ENCODE data around the gene MECR. TPM values are rescaled to one million over a fixed set of nuclear protein-coding genes. Genes with fewer than 3 reads are reported as not detected.
"Not testable (repeated sequence)": the region's sequence is repeated elsewhere in the genome, so short reads cannot be mapped to it uniquely, and the experiment has no call there.

MECR gene
- total RNA-seq, 1 experiment from 2014 or later, result 35.9 TPM

- peak; percentile 17 for DNase-seq (ENCODE audit: extremely low read depth, low read depth)
Observed at GRCh38 chr1:29237129-29237821, 6.5 kb upstream of the MECR start.

DNA sequence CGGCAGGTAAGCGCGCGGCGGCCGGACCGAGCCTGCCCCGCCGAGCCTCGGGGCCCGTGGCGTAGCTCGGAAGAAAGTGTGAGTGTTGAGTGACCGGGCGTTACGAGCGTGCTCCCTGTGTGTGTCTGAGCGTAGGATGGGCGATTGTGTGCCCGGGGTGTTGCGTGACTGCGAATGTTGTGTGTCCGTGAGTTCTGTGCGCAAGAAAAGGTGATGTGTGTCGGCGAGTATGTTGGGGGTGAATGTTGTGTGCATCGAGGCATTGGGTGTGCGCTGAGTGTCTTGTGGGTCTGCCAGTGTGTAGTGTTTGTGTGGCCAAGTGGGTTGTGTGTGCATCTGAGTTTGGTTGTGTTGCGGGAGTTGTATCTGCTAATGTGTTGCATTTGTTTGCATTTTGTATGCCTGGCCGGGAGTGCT lies 6.0 kb upstream of the MECR start:
- no peak for DNase-seq (ENCODE audit: extremely low read depth, low read depth)

- DNase-seq (ENCODE audit: extremely low read depth, low read depth), result peak; percentile 49
Observed at GRCh38 chr1:29235955-29236711, 5.4 kb upstream of the MECR start, which contains the start of gene PTPRU. Gene PTPRU, plus strand, starts transcription at chr1:29236522. Its CDS starts 123 bp downstream, at chr1:29236645.

DNA sequence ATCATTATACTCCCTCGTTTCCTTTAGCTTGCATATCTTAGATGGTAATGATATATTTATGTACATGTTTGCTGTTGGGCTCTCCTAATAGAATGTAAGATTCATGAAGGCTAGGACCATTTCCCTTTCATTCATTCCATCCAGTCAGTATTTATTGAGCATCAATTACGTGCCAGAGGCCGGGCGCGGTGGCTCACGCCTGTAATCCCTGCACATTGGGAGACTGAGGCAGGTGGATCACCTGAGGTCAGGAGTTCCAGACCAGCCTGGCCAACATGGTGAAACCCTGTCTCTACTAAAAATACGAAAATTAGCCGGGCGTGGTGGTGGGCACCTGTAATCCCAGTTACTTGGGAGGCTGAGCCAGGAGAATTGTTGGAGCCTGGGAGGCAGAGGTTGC lies 4.1 kb upstream of the MECR start:
- not testable (repeated sequence) for DNase-seq (ENCODE audit: extremely low read depth, low read depth)

DNA sequence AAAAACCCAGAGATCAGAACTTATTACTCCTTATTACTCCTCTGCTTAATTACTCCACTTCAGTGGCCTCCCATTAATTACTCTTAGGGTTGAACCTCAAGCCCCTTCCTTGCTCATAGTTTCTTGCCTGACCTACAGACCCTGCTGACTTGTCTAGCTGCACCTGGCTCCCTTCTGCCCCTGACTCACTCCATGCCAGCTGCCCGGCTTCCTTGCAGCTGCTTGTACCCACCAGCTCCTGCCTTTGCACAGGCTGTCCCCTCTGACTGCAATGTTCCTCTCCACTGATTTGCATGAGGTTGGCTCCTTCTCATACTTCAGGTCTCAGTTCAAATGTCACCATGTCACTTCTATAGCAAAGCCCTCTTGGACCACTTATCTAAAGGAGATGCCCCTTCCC lies 3.7 kb upstream of the MECR start:
- no peak for DNase-seq (ENCODE audit: extremely low read depth, low read depth)

DNA sequence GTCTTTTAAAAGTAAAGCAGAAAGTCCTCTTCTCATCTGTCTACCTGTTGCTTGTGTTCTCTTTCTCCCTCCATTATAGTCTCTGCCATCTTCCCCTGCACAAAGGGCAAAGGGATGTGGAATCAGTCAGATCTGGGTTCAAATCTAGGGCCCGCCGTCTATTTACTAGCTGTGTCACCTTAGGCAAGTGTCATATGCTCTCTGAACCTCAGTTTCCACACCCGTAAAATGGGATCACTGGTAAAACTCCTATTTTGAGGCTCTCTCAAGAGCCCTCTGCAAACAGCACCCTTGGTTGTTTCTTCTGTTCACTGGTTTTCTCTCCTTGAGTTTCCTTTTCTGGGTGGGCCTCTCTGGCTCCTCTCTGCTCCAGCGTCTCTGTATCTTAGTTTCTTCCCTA lies 3.0 kb upstream of the MECR start:
- DNase-seq (ENCODE audit: extremely low read depth, low read depth), result no peak

- no peak for DNase-seq (ENCODE audit: extremely low read depth, low read depth)
Observed at GRCh38 chr1:29232387-29232786, 1.7 kb upstream of the MECR start.

DNA sequence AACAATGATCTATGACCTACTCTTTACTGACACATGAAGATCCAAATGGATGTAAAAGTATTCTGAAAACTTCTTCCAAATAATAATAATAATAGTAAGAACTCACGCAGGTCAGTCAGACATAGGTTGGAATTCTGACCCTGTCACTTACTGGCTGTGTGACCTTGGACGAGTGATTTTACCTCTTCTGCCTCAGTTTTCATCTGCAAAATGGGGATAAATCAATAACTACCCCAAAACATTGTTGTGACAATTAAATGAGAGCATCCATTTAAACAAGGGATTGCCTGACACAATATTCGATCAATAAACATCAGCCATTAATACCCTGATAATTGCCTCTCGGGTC lies 556 bp downstream of the MECR start:
- DNase-seq (ENCODE audit: extremely low read depth, low read depth), result no peak

DNA sequence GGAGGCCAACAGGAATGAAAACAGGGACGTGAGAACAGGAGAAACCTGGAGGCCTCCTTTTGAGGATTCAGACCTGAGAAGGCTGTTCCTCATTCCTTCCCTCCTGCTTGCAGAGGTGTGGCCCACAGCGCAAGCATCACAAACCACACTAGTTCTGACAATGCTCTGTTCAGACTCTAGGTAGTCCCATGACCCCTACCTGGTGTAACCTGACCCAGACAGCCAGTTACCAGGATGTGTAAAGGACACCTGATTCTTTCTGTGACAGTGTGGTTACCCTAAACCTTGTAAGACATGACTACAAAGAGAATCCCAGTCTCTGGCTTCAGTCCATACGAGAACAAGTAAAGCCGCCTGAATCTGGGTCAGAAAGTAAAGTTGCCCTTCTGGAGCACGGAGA lies 3.2 kb downstream of the MECR start:
- no peak for DNase-seq (ENCODE audit: extremely low read depth, low read depth)

DNA sequence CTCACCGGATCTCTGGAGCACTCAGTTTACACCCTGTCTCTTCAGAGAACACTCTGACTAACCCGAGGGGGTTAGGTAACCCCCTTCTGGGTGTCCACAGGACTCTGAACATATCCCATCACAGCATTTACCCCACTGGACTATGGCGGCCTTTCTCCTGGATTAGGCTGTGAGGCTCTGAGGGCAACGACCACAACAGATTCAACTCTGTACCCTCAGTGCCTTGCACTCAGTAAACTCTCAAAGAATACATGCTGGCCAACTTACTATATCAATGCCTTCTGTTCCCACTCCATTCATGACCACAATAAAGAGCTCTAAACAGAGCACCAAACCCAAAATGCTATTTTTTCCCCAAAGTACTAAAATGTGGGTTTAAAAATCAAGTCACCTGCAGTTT lies 5.4 kb downstream of the MECR start:
- DNase-seq (ENCODE audit: extremely low read depth, low read depth), result no peak

- no peak for DNase-seq (ENCODE audit: extremely low read depth, low read depth)
Observed at GRCh38 chr1:29224356-29224837, 6.3 kb downstream of the MECR start.

GRCh38 chr1:29223521-29223920 lies 7.2 kb downstream of the MECR start:
- no peak for DNase-seq (ENCODE audit: extremely low read depth, low read depth)

- DNase-seq (ENCODE audit: extremely low read depth, low read depth), result no peak
Observed at GRCh38 chr1:29222686-29223085, 8.0 kb downstream of the MECR start.

DNA sequence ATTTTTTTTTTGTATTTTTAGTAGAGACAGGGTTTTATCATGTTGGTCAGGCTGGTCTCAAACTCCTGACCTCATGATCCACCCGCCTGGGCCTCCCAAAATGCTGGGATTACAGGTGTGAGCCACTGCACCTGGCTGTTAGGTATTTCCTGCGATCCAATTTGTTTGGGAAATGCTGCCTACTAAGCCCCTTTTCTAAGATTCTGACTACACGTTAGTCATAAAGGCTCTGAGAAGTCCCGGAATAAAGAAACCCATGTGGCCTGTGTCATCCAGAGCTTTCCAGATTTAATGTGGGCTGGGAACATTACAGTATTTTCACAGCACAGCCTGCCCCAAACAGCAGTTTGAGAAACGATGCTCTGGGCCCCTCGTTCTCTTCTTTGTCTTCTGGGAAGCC lies 8.5 kb downstream of the MECR start:
- DNase-seq (ENCODE audit: extremely low read depth, low read depth), result not testable (repeated sequence)

GRCh38 chr1:29221296-29221695 lies 9.4 kb downstream of the MECR start:
- no peak for DNase-seq (ENCODE audit: extremely low read depth, low read depth)

- DNase-seq (ENCODE audit: extremely low read depth, low read depth), result no peak
Observed at GRCh38 chr1:29218223-29218622, 12.5 kb downstream of the MECR start.

- no peak for DNase-seq (ENCODE audit: extremely low read depth, low read depth)
Observed at GRCh38 chr1:29217633-29218032, 13.1 kb downstream of the MECR start.

GRCh38 chr1:29213055-29213454 lies 17.7 kb downstream of the MECR start:
- no peak for DNase-seq (ENCODE audit: extremely low read depth, low read depth)

DNA sequence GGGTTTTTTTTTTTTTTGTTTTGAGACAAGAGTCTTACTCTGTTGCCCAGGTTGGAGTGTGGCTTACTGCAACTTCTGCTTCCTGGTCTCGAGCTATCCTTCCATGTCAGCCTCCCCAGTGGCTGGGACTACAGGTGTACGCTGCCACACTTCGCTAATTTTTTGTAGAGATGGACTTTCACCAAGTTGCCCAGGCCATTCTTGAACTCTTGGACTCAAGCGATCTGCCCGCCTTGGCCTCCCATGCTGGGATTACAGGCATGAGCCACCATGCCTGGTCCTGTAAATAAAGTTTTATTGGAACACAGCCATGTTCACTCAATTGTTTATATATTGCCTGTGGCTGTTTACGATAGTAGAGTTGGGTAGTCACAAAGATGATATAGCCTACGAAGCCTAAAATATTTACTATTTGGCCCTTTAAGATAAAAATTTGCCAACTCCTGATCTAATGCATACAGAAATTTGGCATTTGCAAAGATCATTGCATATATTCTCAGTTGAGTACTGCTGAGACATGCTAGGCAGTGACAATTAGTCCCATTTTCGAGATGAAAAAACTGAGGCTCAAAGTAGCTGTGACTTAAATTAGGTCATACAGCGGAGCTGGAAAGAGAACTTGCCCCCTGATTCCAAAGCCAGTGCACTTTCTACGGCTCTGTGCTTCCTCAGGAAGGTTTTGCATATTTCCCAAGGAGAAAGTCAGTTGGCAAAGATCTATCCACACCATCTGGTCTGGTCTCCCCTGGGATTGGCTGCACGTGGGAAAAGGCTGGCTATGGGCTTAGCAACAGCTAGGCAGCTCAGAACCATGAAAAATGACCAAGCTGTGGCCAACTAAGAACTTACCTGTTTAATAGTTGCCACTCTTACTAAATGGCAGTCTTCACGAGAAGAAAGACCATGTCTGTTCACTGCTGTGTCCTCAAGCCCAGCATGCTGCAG lies 19.4 kb downstream of the MECR start:
- no peak for DNase-seq (ENCODE audit: extremely low read depth, low read depth)

DNA sequence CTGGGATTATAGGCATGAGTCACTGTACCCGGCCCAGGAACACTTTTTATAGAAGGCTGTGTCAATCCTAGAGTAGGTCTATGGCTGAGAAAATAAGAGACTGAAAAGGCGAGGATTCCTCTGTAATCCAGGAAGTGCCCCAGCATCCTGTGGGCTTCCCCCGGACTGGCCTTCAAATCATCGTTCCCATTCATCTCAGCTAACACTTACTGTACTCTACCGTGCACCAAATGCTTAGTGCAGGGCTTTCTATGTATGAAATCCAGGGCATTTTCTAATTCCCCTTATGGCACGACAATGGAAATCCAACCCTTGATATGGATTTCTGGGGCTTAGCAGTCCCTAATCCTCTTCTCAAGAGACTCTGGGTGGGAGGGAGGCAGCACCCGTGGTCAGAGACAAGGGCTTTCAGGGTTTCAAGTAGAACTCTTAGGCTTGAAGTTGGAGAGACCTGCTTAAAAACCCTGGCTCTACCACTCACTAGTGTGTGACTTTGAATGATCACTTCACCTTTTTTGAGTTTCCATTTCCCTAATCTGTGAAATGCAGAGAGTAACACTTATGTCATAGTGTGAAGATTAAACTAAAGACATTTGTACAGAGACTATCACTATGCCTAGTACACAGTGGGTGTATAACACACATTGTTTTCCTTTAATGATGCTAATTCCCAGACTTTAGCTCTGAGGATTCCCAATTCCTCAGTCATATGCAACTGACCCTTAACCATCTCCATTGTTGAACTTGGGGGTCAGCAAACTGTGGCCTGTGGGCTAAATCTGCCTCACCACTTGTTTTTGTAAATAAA lies 20.3 kb downstream of the MECR start:
- DNase-seq (ENCODE audit: extremely low read depth, low read depth), result no peak

All from NCI-H460 (cell line).